OCI-LY1 (cell line): ENCODE data around the gene KHDC1L.
"Not testable (repeated sequence)": the region's sequence is repeated elsewhere in the genome, so short reads cannot be mapped to it uniquely, and the experiment has no call there.

Experiments
- H2AFZ ChIP-seq: fragments of 200-600 bp; sonication (generic), shearing (Covaris generic); 2 replicates; pipeline ENCODE4 v1.6.0; 2014; ENCODE audit warnings: antibody characterized with exemption, mild to moderate bottlenecking, low read length
- H3F3A ChIP-seq: fragments of 200-600 bp; sonication (generic), shearing (Covaris generic); 2 replicates; pipeline ENCODE4 v1.6.0; 2014; ENCODE audit warnings: mild to moderate bottlenecking, antibody characterized with exemption, low read length, moderate library complexity; ENCODE audit not compliant: insufficient read depth
- H3K27ac ChIP-seq: fragments of 200-600 bp; sonication (generic); 2 replicates; pipeline ENCODE4 v1.5.1; 2014; ENCODE audit warnings: low read length, mixed run types, mild to moderate bottlenecking, low read depth; ENCODE audit not compliant: poor library complexity, severe bottlenecking
- H3K27me3 ChIP-seq: fragments of 200-600 bp; sonication (generic); 2 replicates; pipeline ENCODE4 v1.6.0; 2014; ENCODE audit warnings: antibody characterized with exemption, mild to moderate bottlenecking, low read length, moderate library complexity; ENCODE audit not compliant: insufficient read depth
- H3K36me3 ChIP-seq: fragments of 200-600 bp; sonication (generic); 2 replicates; pipeline ENCODE4 v1.6.1; 2014; ENCODE audit warnings: mild to moderate bottlenecking, antibody characterized with exemption, low read length, moderate library complexity, mixed read lengths; ENCODE audit not compliant: insufficient read depth
- H3K4me1 ChIP-seq: fragments of 200-600 bp; sonication (generic); 2 replicates; pipeline ENCODE4 v1.5.1; 2014; ENCODE audit warnings: mild to moderate bottlenecking, low read length, moderate library complexity; ENCODE audit not compliant: insufficient read depth, severe bottlenecking
- H3K4me2 ChIP-seq: fragments of 200-600 bp; sonication (generic), shearing (Covaris generic); 2 replicates; pipeline ENCODE4 v1.6.1; 2014; ENCODE audit warnings: low read length
- H3K4me3 ChIP-seq: fragments of 200-600 bp; sonication (generic); 2 replicates; pipeline ENCODE4 v1.5.1; 2014; ENCODE audit warnings: low read length, low read depth, mild to moderate bottlenecking, mixed read lengths; ENCODE audit not compliant: poor library complexity, severe bottlenecking
- H3K79me2 ChIP-seq: fragments of 200-600 bp; shearing (Covaris generic); 2 replicates; pipeline ENCODE4 v1.6.1; 2016; ENCODE audit warnings: mixed run types, low read length, mixed read lengths; ENCODE audit not compliant: insufficient read depth
- H3K9ac ChIP-seq: fragments of 200-600 bp; sonication (generic), shearing (Covaris generic); 2 replicates; pipeline ENCODE4 v1.6.1; 2014; ENCODE audit warnings: mild to moderate bottlenecking, low read length, mixed read lengths
- H3K9me2 ChIP-seq: fragments of 200-600 bp; sonication (generic), shearing (Covaris generic); 2 replicates; pipeline ENCODE4 v1.6.1; 2014; ENCODE audit warnings: low read depth, mild to moderate bottlenecking, low read length, mixed read lengths
- H3K9me3 ChIP-seq: fragments of 200-600 bp; shearing (Covaris generic); 2 replicates; pipeline ENCODE4 v1.6.1; 2014; ENCODE audit warnings: low read length, mixed read lengths
- H4K20me1 ChIP-seq: fragments of 200-600 bp; sonication (generic), shearing (Covaris generic); 2 replicates; pipeline ENCODE4 v1.6.0; 2016; ENCODE audit warnings: mild to moderate bottlenecking, low read length; ENCODE audit not compliant: insufficient read depth
- CTCF ChIP-seq: fragments of 200-600 bp; sonication (generic), shearing (Covaris generic); IDR thresholded peaks from 2 replicates; pipeline ENCODE4 v1.5.1; 2017; ENCODE audit warnings: mild to moderate bottlenecking, antibody characterized with exemption, low read length, moderate library complexity, mixed read lengths
- EZH2 ChIP-seq: fragments of 200-600 bp; sonication (generic), shearing (Covaris generic); IDR thresholded peaks from 2 replicates; pipeline ENCODE4 v1.8.0; 2017; ENCODE audit warnings: borderline replicate concordance, mixed run types, mild to moderate bottlenecking, antibody characterized with exemption, low read length, moderate library complexity, mixed read lengths

Gene KHDC1L

GRCh38 chr6:73200735-73201134 lies 24.6 kb downstream of the KHDC1L start:
- TF ChIP-seq EZH2 (no peak), CTCF (no peak)
- no peak overlapping the region for H3K4me3 ChIP-seq
- no peak overlapping the region for H3K27ac ChIP-seq
- H3F3A ChIP-seq: peaks cover 4% of the 10 kb centered on the region; the same call in 1 of the 2 replicates
- no peaks in the 10 kb centered on the region for H3K9me2 ChIP-seq
- H3K79me2 ChIP-seq: no peaks in the 10 kb centered on the region
- H3K27me3 ChIP-seq: no peaks in the 10 kb centered on the region
- peaks cover 5% of the 10 kb centered on the region for H3K36me3 ChIP-seq
- no peaks in the 10 kb centered on the region for H3K9me3 ChIP-seq
- no peak overlapping the region for H3K4me2 ChIP-seq
- H3K4me1 ChIP-seq: no peaks in the 10 kb centered on the region
- peaks cover 2% of the 10 kb centered on the region; the same call in 1 of the 2 replicates for H4K20me1 ChIP-seq
- H2AFZ ChIP-seq: no peak overlapping the region
- H3K9ac ChIP-seq: no peak overlapping the region

- Histone ChIP-seq H3K27ac (no peak overlapping the region), H3K4me3 (no peak overlapping the region), H3K9ac (no peak overlapping the region), H3K4me2 (no peak overlapping the region), H3K36me3 (peaks cover 10% of the 10 kb centered on the region), H3K4me1 (no peaks in the 10 kb centered on the region), H3K27me3 (no peaks in the 10 kb centered on the region), H3K79me2 (no peaks in the 10 kb centered on the region), H3K9me3 (no peaks in the 10 kb centered on the region), H3F3A (peaks cover 4% of the 10 kb centered on the region; the same call in 1 of the 2 replicates), H4K20me1 (peaks cover 2% of the 10 kb centered on the region; the same call in 1 of the 2 replicates), H2AFZ (no peak overlapping the region), H3K9me2 (no peaks in the 10 kb centered on the region)
- no peak for TF ChIP-seq EZH2
- no peak for TF ChIP-seq CTCF
Measured at GRCh38 chr6:73200247-73200646, 25.0 kb downstream of the KHDC1L start.

GRCh38 chr6:73194744-73195143 lies 30.6 kb downstream of the KHDC1L start:
- H3K4me3 ChIP-seq: no peak overlapping the region

DNA sequence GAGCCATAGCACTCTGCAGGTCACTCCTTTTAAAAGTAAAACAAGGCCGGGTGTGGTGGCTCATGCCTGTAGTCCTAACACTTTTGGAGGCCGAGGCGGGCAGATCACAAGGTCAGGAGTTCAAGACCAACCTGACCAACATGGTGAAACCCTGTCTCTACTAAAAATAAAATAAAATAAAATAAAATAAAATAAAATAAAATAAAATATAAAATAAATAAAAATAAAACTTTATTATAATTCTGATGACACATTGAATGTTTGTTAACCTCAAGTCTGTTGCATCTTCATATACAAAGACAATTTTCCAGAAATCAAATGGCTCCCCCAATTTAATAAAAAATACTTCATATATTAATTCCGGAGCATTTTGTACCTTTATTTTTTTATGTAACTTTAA lies 32.0 kb downstream of the KHDC1L start:
- H2AFZ ChIP-seq, H3K9me3 ChIP-seq, H3F3A ChIP-seq, H4K20me1 ChIP-seq, H3K4me2 ChIP-seq, H3K9ac ChIP-seq, H3K79me2 ChIP-seq, H3K4me1 ChIP-seq, H3K4me3 ChIP-seq, H3K9me2 ChIP-seq, H3K27me3 ChIP-seq, H3K27ac ChIP-seq: not testable (repeated sequence)
- H3K36me3 ChIP-seq: peaks cover 20% of the 10 kb centered on the region

More at GRCh38 chr6:73194744-73195143, 30.6 kb downstream of the KHDC1L start:
- no peak for TF ChIP-seq EZH2
- TF ChIP-seq CTCF: no peak
- Histone ChIP-seq H3K27ac (no peak overlapping the region), H3K4me1 (no peaks in the 10 kb centered on the region), H2AFZ (no peak overlapping the region), H3K36me3 (peaks cover 20% of the 10 kb centered on the region), H3K27me3 (no peaks in the 10 kb centered on the region), H3K9me3 (no peaks in the 10 kb centered on the region), H4K20me1 (peaks cover 2% of the 10 kb centered on the region; the same call in 1 of the 2 replicates), H3K9ac (no peak overlapping the region), H3K9me2 (no peaks in the 10 kb centered on the region), H3F3A (peaks cover 4% of the 10 kb centered on the region; the same call in 1 of the 2 replicates), H3K79me2 (no peaks in the 10 kb centered on the region), H3K4me2 (no peak overlapping the region)
